GM18870 (cell line): ENCODE measurements around the gene NCKIPSD.

Experiments used
- ATAC-seq: cut with Tn5 transposase; IDR thresholded peaks from one replicate; pipeline ENCODE4 v1.9.1; 2021; ENCODE audit warnings: moderate library complexity; ENCODE audit not compliant: unreplicated experiment

Gene NCKIPSD

DNA sequence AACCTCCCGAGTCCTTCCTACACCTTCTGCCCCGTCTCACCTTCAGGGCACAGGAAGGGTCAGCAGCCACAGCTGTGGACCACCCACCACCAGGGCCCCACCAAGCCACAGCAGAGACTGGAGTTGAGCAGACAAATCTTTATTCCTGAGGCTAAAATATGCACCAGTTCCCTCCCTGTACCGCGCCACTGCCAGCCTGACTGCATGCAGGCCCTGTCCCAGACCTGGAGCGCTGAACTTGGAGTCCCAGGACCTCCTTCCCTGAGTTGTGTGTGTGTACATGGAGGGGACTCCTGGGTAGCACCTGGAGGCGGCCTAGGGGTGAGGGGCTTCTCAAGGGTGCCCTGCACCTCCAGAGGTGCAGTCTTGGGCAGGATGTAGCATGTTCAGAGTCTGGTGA lies 60.1 kb downstream of the NCKIPSD start:
- no peak for ATAC-seq

DNA sequence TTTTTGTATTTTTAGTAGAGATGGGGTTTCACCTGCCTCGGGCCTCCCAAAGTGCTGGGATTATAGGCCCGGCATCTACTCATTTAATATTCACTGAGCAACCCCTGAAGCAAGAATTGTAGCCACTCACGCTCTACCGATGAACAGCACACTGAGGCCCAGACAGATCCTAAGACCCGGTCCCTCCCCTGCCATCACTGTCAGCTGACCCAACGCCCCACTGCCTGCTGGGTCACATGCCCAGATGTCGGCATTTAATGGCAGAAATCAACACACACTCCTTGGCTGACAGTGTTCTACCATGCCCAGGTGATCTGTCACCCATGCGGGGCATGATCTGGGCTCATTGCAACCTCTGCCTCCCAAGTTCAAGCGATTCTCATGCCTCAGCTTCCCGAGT lies 60.9 kb downstream of the NCKIPSD start:
- no peak for ATAC-seq

DNA sequence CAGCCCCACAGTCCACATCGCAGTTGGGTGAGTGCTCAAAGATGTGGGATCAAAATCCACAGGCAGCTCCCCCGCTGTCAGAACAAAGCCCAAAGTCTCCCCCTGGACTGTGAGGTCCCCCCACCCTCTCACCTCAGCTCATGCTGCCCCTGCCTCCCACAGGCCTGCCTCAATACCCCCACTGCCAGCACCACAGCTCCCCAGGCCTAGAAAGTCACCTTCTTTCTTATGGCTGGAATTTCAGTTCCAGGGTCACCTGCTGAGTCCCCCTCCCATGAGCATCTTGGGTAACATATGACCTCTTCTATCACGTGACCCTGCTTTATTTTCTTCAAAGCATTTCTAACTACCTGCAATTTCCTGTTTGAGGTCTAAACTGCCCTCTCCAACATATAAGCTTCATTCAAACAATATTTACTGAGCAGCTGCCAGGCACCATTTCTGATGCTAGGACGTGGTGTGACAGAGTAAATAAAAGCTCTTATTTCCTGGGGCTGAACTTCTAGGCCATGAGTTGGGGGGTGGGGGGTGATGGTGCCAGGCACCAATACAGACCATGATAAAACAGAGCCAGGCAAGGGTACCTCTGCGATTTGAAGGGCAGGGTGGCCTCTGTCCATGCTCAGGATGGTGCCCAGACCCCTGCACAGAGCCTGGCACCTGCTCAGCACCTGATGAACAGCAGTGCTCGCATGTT lies 61.7 kb downstream of the NCKIPSD start:
- no peak for ATAC-seq
